SH-SY5Y (cell line): ENCODE measurements around the gene GFOD1.

Source experiments
- GATA2 ChIP-seq: IDR thresholded peaks from 2 replicates; pipeline ENCODE4 v1.6.1; 2011; ENCODE audit warnings: mild to moderate bottlenecking, low read depth, low read length
- GATA3 ChIP-seq: IDR thresholded peaks from 2 replicates; pipeline ENCODE4 v1.6.1; 2011; ENCODE audit warnings: low read depth, mild to moderate bottlenecking, low read length, moderate library complexity

Gene GFOD1

GRCh38 chr6:13425943-13426931 is 61.2 kb downstream of the GFOD1 start:
- no peak for TF ChIP-seq GATA2
- TF ChIP-seq GATA3: no peak

- TF ChIP-seq GATA3: no peak
- no peak for TF ChIP-seq GATA2
Observed at GRCh38 chr6:13425270-13425873, 62.0 kb downstream of the GFOD1 start.

GRCh38 chr6:13423252-13423651 is 64.1 kb downstream of the GFOD1 start:
- TF ChIP-seq GATA3 (no peak), GATA2 (no peak)

GRCh38 chr6:13422681-13423221 is 64.6 kb downstream of the GFOD1 start:
- TF ChIP-seq GATA3 (no peak), GATA2 (no peak)

GRCh38 chr6:13421425-13422059 is 65.9 kb downstream of the GFOD1 start:
- TF ChIP-seq GATA2 (no peak), GATA3 (no peak)

- TF ChIP-seq GATA3 (no peak), GATA2 (no peak)
Observed at GRCh38 chr6:13420269-13420668, 67.1 kb downstream of the GFOD1 start.

GRCh38 chr6:13419422-13420195 is 67.8 kb downstream of the GFOD1 start:
- TF ChIP-seq GATA2: no peak
- no peak for TF ChIP-seq GATA3

GRCh38 chr6:13418844-13419243 is 68.6 kb downstream of the GFOD1 start:
- no peak for TF ChIP-seq GATA2
- TF ChIP-seq GATA3: no peak

GRCh38 chr6:13417954-13418353 is 69.4 kb downstream of the GFOD1 start:
- TF ChIP-seq GATA2: no peak
- TF ChIP-seq GATA3: no peak

GRCh38 chr6:13417431-13417830 is 70.0 kb downstream of the GFOD1 start:
- TF ChIP-seq GATA3: no peak
- no peak for TF ChIP-seq GATA2

- TF ChIP-seq GATA3: no peak
- no peak for TF ChIP-seq GATA2
Observed at GRCh38 chr6:13415283-13415682, 72.1 kb downstream of the GFOD1 start.

GRCh38 chr6:13413900-13414555 is 73.4 kb downstream of the GFOD1 start:
- no peak for TF ChIP-seq GATA3
- peak; percentile 51; the same call in 1 of the 2 replicates for TF ChIP-seq GATA2

GRCh38 chr6:13413466-13413862 is 73.9 kb downstream of the GFOD1 start:
- TF ChIP-seq GATA3 (no peak), GATA2 (no peak)
